CD14-positive monocyte (primary cell): ENCODE data around the gene HDGFL3. TPM values are rescaled to one million over a fixed set of nuclear protein-coding genes. Genes with fewer than 3 reads are reported as not detected.

Experiments
- DNase-seq, 3 donors: peaks; one replicate each; pipeline ENCODE4 v3.0.0-alpha.2; 2011 to 2022
- H2AFZ ChIP-seq: 2 replicates; pipeline ENCODE4 v1.6.0; 2012; ENCODE audit warnings: mild to moderate bottlenecking, low read depth, low read length, inconsistent platforms; ENCODE audit not compliant: insufficient read depth, poor library complexity, severe bottlenecking
- H3K27ac ChIP-seq, 2 donors: 1 replicate in 1 of 2; 2 replicates in 1 of 2; pipeline ENCODE4 v1.5.1; 2012 to 2013; ENCODE audit warnings: low read length in 2 of 2, control low read depth in 1 of 2, inconsistent platforms in 1 of 2, low read depth in 1 of 2, mild to moderate bottlenecking in 1 of 2
- H3K27me3 ChIP-seq, 2 donors: one replicate each; pipeline versions ENCODE4 v1.6.0 to v1.6.1; 2011 to 2013; ENCODE audit warnings: low read length in 2 of 2; ENCODE audit not compliant: control insufficient read depth in 2 of 2, insufficient read depth in 2 of 2
- H3K36me3 ChIP-seq, 2 donors: replicated peaks in 1 of 2; 1 replicate in 1 of 2; 2 replicates in 1 of 2; pipeline versions ENCODE4 v1.5.1 to v1.6.1; 2012 to 2013; ENCODE audit warnings: low read length in 2 of 2, control low read depth in 1 of 2, inconsistent platforms in 1 of 2, mild to moderate bottlenecking in 1 of 2; ENCODE audit not compliant: insufficient read depth in 2 of 2, control insufficient read depth in 1 of 2
- H3K4me1 ChIP-seq, 2 donors: 1 replicate in 1 of 2; 2 replicates in 1 of 2; pipeline versions ENCODE4 v1.5.1 to v1.6.1; 2012 to 2013; ENCODE audit warnings: low read length in 2 of 2, control low read depth in 1 of 2, inconsistent platforms in 1 of 2, mild to moderate bottlenecking in 1 of 2, moderate library complexity in 1 of 2; ENCODE audit not compliant: insufficient read depth in 2 of 2, control insufficient read depth in 1 of 2
- H3K4me2 ChIP-seq: replicated peaks from 2 replicates; pipeline ENCODE3; 2012; ENCODE audit warnings: low read length, moderate library complexity, mild to moderate bottlenecking; ENCODE audit not compliant: poor library complexity, severe bottlenecking; ENCODE audit errors: extremely low read depth
- H3K4me3 ChIP-seq, 3 experiments: fragments of 200-600 bp in 1 of 3; sonication (generic) in 1 of 3; replicated peaks in 1 of 3; 1 replicate in 2 of 3; 2 replicates in 1 of 3; pipeline ENCODE4 v1.5.1; 2011 to 2013; ENCODE audit warnings: low read length in 3 of 3, mild to moderate bottlenecking in 3 of 3, control low read depth in 2 of 3, low read depth in 2 of 3, inconsistent platforms in 1 of 3, moderate library complexity in 1 of 3
- H3K79me2 ChIP-seq: 2 replicates; pipeline ENCODE4 v1.6.0; 2012; ENCODE audit warnings: mild to moderate bottlenecking, control low read depth, inconsistent platforms, low read length, moderate library complexity; ENCODE audit not compliant: insufficient read depth
- H3K9ac ChIP-seq: 2 replicates; pipeline ENCODE4 v1.6.0; 2017; ENCODE audit warnings: low read length, mild to moderate bottlenecking; ENCODE audit not compliant: insufficient read depth, poor library complexity, severe bottlenecking
- H3K9me3 ChIP-seq, 2 donors: replicated peaks in 1 of 2; 1 replicate in 1 of 2; 2 replicates in 1 of 2; pipeline versions ENCODE4 v1.5.1 to v1.6.1; 2012 to 2013; ENCODE audit warnings: low read length in 2 of 2, control low read depth in 1 of 2; ENCODE audit not compliant: control insufficient read depth in 1 of 2, insufficient read depth in 1 of 2
- H4K20me1 ChIP-seq: 2 replicates; pipeline ENCODE4 v1.6.0; 2012; ENCODE audit warnings: mild to moderate bottlenecking, low read length, control low read depth, moderate library complexity; ENCODE audit not compliant: insufficient read depth
- H3K27ac Mint-ChIP-seq, 7 donors: one replicate each; pipeline ENCODE4 v1.8.0; 2020; ENCODE audit warnings: mild to moderate bottlenecking in 7 of 7, mixed read lengths in 7 of 7, moderate library complexity in 6 of 7, inconsistent platforms in 2 of 7
- H3K27me3 Mint-ChIP-seq, 3 donors: one replicate each; pipeline ENCODE4 v1.8.0; 2021 to 2022; ENCODE audit warnings: low read depth in 3 of 3, mild to moderate bottlenecking in 3 of 3, mixed read lengths in 3 of 3, moderate library complexity in 3 of 3, inconsistent platforms in 1 of 3
- H3K36me3 Mint-ChIP-seq, 2 donors: one replicate each; pipeline ENCODE4 v1.8.0; 2020; ENCODE audit warnings: mixed read lengths in 2 of 2, inconsistent platforms in 1 of 2, mild to moderate bottlenecking in 1 of 2
- H3K4me1 Mint-ChIP-seq: one replicate; pipeline ENCODE4 v1.8.0; 2020; ENCODE audit warnings: mild to moderate bottlenecking, mixed read lengths
- H3K4me3 Mint-ChIP-seq, 2 donors: one replicate each; pipeline ENCODE4 v1.8.0; 2020; ENCODE audit warnings: mild to moderate bottlenecking in 2 of 2, mixed read lengths in 2 of 2, moderate library complexity in 1 of 2
- H3K9me3 Mint-ChIP-seq, 7 donors: one replicate each; pipeline ENCODE4 v1.8.0; 2020 to 2022; ENCODE audit warnings: mixed read lengths in 7 of 7, mild to moderate bottlenecking in 6 of 7, moderate library complexity in 6 of 7, inconsistent platforms in 2 of 7
- CTCF ChIP-seq: fragments of 200-600 bp; IDR thresholded peaks from one replicate; pipeline ENCODE4 v1.8.0; 2022; ENCODE audit warnings: antibody characterized with exemption, mild to moderate bottlenecking
- WGBS: methylation state at CpG from one replicate; pipeline ENCODE4 v1.1.5; 2013; ENCODE audit warnings: missing lambda C conversion rate; ENCODE audit not compliant: insufficient coverage; 5-methylcytosine and 5-hydroxymethylcytosine counted together
- intact Hi-C, 2 donors: fragments of 100-400 bp; cut with micrococcal nuclease; formaldehyde crosslinking; loops; one replicate each; pipeline versions ENCODE4 v1.15.0 to v1.15.1; 2023
- polyA plus RNA-seq, 3 donors: library from polyadenylated mRNA; depleted of rRNA in 1 of 3; unstranded in 2 of 3; stranded (reverse) in 1 of 3; fragments of 300-500 nt in 2 of 3; fragments of >200 nt in 1 of 3; fragmentation: Illumina TruSeq in 2 of 3; gene quantifications; 1 replicate in 2 of 3; 2 replicates in 1 of 3; pipeline ENCODE4 v1.2.3, GENCODE V29; 2012 to 2021

The HDGFL3 gene
- polyA plus RNA-seq, 3 donors = 0.35 to 1.1 (median 0.69) TPM

- H2AFZ ChIP-seq = peak overlapping the region; percentile 69
- peaks cover 11% of the 10 kb centered on the region for H3K4me1 Mint-ChIP-seq
- peaks cover 10 to 20% (median 16%) of the 10 kb centered on the region in 3 donors for H3K27me3 Mint-ChIP-seq
- H3K9ac ChIP-seq = peak overlapping the region; percentile 42
- no peaks in the 10 kb centered on the region for H4K20me1 ChIP-seq
- H3K4me1 ChIP-seq = peaks cover 11 to 16% of the 10 kb centered on the region in 2 donors
- WGBS = 13% methylated on average over 9 of the region's 11 CpGs
- H3K36me3 ChIP-seq = no peaks in the 10 kb centered on the region
- TF ChIP-seq CTCF = no peak
- intact Hi-C loops = no loop called here
- H3K79me2 ChIP-seq = no peaks in the 10 kb centered on the region
- peak overlapping the region; percentile 80 for H3K4me2 ChIP-seq
- no peak overlapping the region for H3K27ac Mint-ChIP-seq
- H3K27me3 ChIP-seq = peaks cover 37 to 47% of the 10 kb centered on the region in 2 donors
- DNase-seq = no peak
- H3K9me3 ChIP-seq = no peaks in the 10 kb centered on the region
- peaks cover 0 to 6% (median 1%) of the 10 kb centered on the region in 7 donors for H3K9me3 Mint-ChIP-seq
- H3K4me3 ChIP-seq = peak overlapping the region in 2 of 3 experiments; percentile 28 to 81
- H3K27ac ChIP-seq = no peak overlapping the region
- no peak overlapping the region for H3K4me3 Mint-ChIP-seq
- peaks cover 0 to 10% of the 10 kb centered on the region in 2 donors for H3K36me3 Mint-ChIP-seq
Observed at GRCh38 chr15:83208367-83208661, 691 bp upstream of the HDGFL3 start.

- no peaks in the 10 kb centered on the region for H4K20me1 ChIP-seq
- H3K9ac ChIP-seq = peak overlapping the region; percentile 71
- Mint-ChIP-seq H3K4me3 (peak overlapping the region; percentile 86 to 89), H3K27ac (no peak overlapping the region), H3K36me3 (peaks cover 0 to 10% of the 10 kb centered on the region in 2 donors), H3K4me1 (peaks cover 11% of the 10 kb centered on the region), H3K9me3 (peaks cover 0 to 6% (median 1%) of the 10 kb centered on the region in 7 donors), H3K27me3 (peaks cover 10 to 17% (median 10%) of the 10 kb centered on the region in 3 donors)
- H3K27ac ChIP-seq = no peak overlapping the region
- H3K4me3 ChIP-seq = peak overlapping the region; percentile 44 to 81 (median 75)
- H2AFZ ChIP-seq = peak overlapping the region; percentile 92
- H3K36me3 ChIP-seq = no peaks in the 10 kb centered on the region
- H3K79me2 ChIP-seq = no peaks in the 10 kb centered on the region
- H3K27me3 ChIP-seq = peaks cover 37 to 47% of the 10 kb centered on the region in 2 donors
- no peak for TF ChIP-seq CTCF
- peak in 1 of 3 donors; percentile 6 for DNase-seq
- intact Hi-C loops = no loop called here
- H3K9me3 ChIP-seq = no peaks in the 10 kb centered on the region
- H3K4me2 ChIP-seq = peak overlapping the region; percentile 80
- peaks cover 11 to 16% of the 10 kb centered on the region in 2 donors for H3K4me1 ChIP-seq
- whole genome bisulfite sequencing = under 1% methylated on average over 92 of the region's 93 CpGs
Observed at GRCh38 chr15:83207009-83207659, 489 bp downstream of the HDGFL3 start.
